PC-9 (cell line): ENCODE measurements around the gene GMIP. TPM values are rescaled to one million over a fixed set of nuclear protein-coding genes. Genes with fewer than 3 reads are reported as not detected.
A peak's percentile ranks its signal among the peaks of the same experiment; 100 is the strongest.

Experiments
- BruUV-seq: library from RNA; stranded (reverse); fragments of 400-500 nt; replicated peaks from 2 replicates; lab custom pipeline; 2021; lab: Mats Ljungman, UMichigan
- CTCF ChIA-PET: fragments of 300-600 bp; sonication (Branson Sonifier 250); formaldehyde crosslinking; loops from one replicate; lab custom pipeline; 2022; ENCODE audit warnings: antibody characterized with exemption; lab: Charles Lee
- POLR2A ChIA-PET: fragments of 300-600 bp; sonication (Branson Sonifier 250); formaldehyde crosslinking; loops from one replicate; lab custom pipeline; 2022; ENCODE audit warnings: antibody characterized with exemption; ENCODE audit not compliant: unreplicated experiment; lab: Charles Lee
- DNase-seq, 2 experiments: peaks; one replicate each; pipeline versions ENCODE4 v3.0.0 to v3.0.0-alpha.2; 2015 to 2022; ENCODE audit warnings: mixed read lengths in 1 of 2
- H2AFZ ChIP-seq: fragments of 200-600 bp; sonication (generic); 2 replicates; pipeline ENCODE4 v1.8.1; 2017; ENCODE audit warnings: antibody characterized with exemption
- H3F3A ChIP-seq: fragments of 200-600 bp; sonication (generic); 2 replicates; pipeline ENCODE4 v1.8.1; 2017; ENCODE audit warnings: antibody characterized with exemption, mild to moderate bottlenecking, low read depth; ENCODE audit not compliant: insufficient read depth
- H3K27ac ChIP-seq: fragments of 200-600 bp; sonication (generic); 2 replicates; pipeline ENCODE4 v1.6.1; 2016; ENCODE audit warnings: mixed run types
- H3K27me3 ChIP-seq: fragments of 200-600 bp; sonication (generic); 2 replicates; pipeline ENCODE4 v1.6.1; 2016; ENCODE audit warnings: low read depth, mixed run types; ENCODE audit not compliant: insufficient read depth
- H3K36me3 ChIP-seq: fragments of 200-600 bp; sonication (generic); 2 replicates; pipeline ENCODE4 v1.6.1; 2016; ENCODE audit warnings: low read depth, mixed run types
- H3K4me1 ChIP-seq: fragments of 200-600 bp; sonication (generic); replicated peaks from 2 replicates; pipeline ENCODE4 v1.6.1; 2016; ENCODE audit warnings: mixed run types; ENCODE audit not compliant: insufficient read depth
- H3K4me2 ChIP-seq: fragments of 200-600 bp; sonication (generic); 2 replicates; pipeline ENCODE4 v1.6.1; 2017; ENCODE audit warnings: mixed run types
- H3K4me3 ChIP-seq: fragments of 200-600 bp; sonication (generic); 2 replicates; pipeline ENCODE4 v1.6.1; 2016; ENCODE audit warnings: mixed run types
- H3K79me2 ChIP-seq: fragments of 200-600 bp; sonication (generic); 2 replicates; pipeline ENCODE4 v1.6.1; 2017; ENCODE audit warnings: low read depth, mixed run types
- H3K9me2 ChIP-seq: fragments of 200-600 bp; sonication (generic); 2 replicates; pipeline ENCODE4 v1.8.1; 2017; ENCODE audit warnings: mild to moderate bottlenecking; ENCODE audit not compliant: insufficient read depth
- H3K9me3 ChIP-seq: fragments of 200-600 bp; sonication (generic); 2 replicates; pipeline ENCODE4 v1.8.1; 2016; ENCODE audit warnings: low read depth; ENCODE audit not compliant: insufficient read depth
- H4K20me1 ChIP-seq: fragments of 200-600 bp; sonication (generic); 2 replicates; pipeline ENCODE4 v1.8.1; 2017; ENCODE audit not compliant: insufficient read depth
- EZH2 ChIP-seq: fragments of 200-600 bp; sonication (generic); IDR thresholded peaks from 2 replicates; pipeline ENCODE4 v1.8.0; 2017; ENCODE audit warnings: antibody characterized with exemption, low read depth
- intact Hi-C: fragments of 100-400 bp; cut with micrococcal nuclease; formaldehyde crosslinking; loops from one replicate; pipeline ENCODE4 v1.10.0; 2022; ENCODE audit not compliant: unreplicated experiment
- total RNA-seq: library from RNA; stranded (reverse); gene quantifications from 2 replicates; pipeline ENCODE4 v1.2.3, GENCODE V29; 2021
- TF ChIP-seq, protein P1 (sequence below): fragments of 200-600 bp; sonication (generic); conservative IDR thresholded peaks from 2 replicates; pipeline ENCODE4 v1.6.1; 2017; ENCODE audit warnings: mixed run types, antibody characterized with exemption, mild to moderate bottlenecking, moderate library complexity

Gene GMIP
- total RNA-seq, 1 experiment from 2014 or later: 15.4 TPM

DNA sequence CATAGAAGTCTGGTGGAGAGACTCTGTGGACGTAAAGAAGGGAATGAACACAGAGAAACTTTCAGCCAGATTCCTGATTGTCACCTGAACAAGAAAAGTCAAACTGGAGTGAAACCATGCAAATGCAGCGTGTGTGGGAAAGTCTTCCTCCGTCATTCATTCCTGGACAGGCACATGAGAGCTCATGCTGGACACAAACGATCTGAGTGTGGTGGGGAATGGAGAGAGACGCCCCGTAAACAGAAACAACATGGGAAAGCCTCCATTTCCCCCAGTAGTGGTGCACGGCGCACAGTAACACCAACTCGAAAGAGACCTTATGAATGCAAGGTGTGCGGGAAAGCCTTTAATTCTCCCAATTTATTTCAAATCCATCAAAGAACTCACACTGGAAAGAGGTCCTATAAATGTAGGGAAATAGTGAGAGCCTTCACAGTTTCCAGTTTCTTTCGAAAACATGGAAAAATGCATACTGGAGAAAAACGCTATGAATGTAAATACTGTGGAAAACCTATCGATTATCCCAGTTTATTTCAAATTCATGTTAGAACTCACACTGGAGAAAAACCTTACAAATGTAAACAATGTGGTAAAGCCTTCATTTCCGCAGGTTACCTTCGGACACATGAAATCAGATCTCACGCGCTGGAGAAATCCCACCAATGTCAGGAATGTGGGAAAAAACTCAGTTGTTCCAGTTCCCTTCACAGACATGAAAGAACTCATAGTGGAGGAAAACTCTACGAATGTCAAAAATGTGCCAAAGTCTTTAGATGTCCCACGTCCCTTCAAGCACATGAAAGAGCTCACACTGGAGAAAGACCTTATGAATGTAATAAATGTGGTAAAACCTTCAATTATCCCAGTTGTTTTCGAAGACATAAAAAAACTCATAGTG, 36.0 kb upstream of the GMIP start:
- Histone ChIP-seq H3K4me2 (no peak overlapping the region), H3K9me3 (peaks cover 54% of the 10 kb centered on the region), H3K4me1 (no peaks in the 10 kb centered on the region), H3K9me2 (no peaks in the 10 kb centered on the region), H3K27me3 (no peaks in the 10 kb centered on the region), H3K4me3 (0 out of 2 replicates have a peak overlapping the region, but pooled peaks have one; percentile 12), H3K79me2 (no peaks in the 10 kb centered on the region), H3K27ac (no peak overlapping the region), H3K36me3 (peaks cover 50% of the 10 kb centered on the region), H4K20me1 (no peaks in the 10 kb centered on the region), H2AFZ (no peak overlapping the region), H3F3A (no peaks in the 10 kb centered on the region)
- TF ChIP-seq, protein P1, sequence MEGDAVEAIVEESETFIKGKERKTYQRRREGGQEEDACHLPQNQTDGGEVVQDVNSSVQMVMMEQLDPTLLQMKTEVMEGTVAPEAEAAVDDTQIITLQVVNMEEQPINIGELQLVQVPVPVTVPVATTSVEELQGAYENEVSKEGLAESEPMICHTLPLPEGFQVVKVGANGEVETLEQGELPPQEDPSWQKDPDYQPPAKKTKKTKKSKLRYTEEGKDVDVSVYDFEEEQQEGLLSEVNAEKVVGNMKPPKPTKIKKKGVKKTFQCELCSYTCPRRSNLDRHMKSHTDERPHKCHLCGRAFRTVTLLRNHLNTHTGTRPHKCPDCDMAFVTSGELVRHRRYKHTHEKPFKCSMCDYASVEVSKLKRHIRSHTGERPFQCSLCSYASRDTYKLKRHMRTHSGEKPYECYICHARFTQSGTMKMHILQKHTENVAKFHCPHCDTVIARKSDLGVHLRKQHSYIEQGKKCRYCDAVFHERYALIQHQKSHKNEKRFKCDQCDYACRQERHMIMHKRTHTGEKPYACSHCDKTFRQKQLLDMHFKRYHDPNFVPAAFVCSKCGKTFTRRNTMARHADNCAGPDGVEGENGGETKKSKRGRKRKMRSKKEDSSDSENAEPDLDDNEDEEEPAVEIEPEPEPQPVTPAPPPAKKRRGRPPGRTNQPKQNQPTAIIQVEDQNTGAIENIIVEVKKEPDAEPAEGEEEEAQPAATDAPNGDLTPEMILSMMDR: no peak
- TF ChIP-seq EZH2: no peak
- intact Hi-C loops: no loop called here
- ChIA-PET POLR2A (no interaction called here), CTCF (no interaction called here)
- BruUV-seq: no TSS peak
- DNase-seq: no peak

DNA sequence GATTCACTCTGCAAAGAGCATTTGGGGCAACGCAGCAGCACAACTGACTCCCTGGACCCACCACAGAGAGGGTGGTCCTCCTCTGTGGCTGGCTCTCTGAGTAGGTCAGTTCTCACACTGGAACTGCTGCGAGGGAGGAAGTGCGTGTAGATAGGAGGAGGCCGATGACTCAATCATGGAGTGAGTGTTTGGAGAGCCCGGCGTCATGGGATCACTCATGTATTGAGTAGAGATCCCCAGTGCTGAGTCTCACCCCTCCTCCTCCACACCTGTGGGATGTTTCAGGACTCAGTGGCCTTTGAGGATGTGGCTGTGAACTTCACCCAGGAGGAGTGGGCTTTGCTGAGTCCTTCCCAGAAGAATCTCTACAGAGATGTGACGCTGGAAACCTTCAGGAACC, 34.1 kb upstream of the GMIP start:
- H3F3A ChIP-seq: no peaks in the 10 kb centered on the region
- H2AFZ ChIP-seq: no peak overlapping the region
- no TSS peak for BruUV-seq
- no peak for DNase-seq
- H3K9me3 ChIP-seq: peaks cover 56% of the 10 kb centered on the region
- H3K27me3 ChIP-seq: no peaks in the 10 kb centered on the region
- no peaks in the 10 kb centered on the region for H3K79me2 ChIP-seq
- no peaks in the 10 kb centered on the region for H3K4me1 ChIP-seq
- H3K9me2 ChIP-seq: no peaks in the 10 kb centered on the region
- POLR2A ChIA-PET: no interaction called here
- H3K4me3 ChIP-seq: no peak overlapping the region
- peaks cover 54% of the 10 kb centered on the region for H3K36me3 ChIP-seq
- H3K27ac ChIP-seq: no peak overlapping the region
- CTCF ChIA-PET: no interaction called here
- intact Hi-C loops: no loop called here
- H4K20me1 ChIP-seq: no peaks in the 10 kb centered on the region
- H3K4me2 ChIP-seq: no peak overlapping the region
- TF ChIP-seq EZH2: no peak
- TF ChIP-seq, protein P1: no peak

DNA sequence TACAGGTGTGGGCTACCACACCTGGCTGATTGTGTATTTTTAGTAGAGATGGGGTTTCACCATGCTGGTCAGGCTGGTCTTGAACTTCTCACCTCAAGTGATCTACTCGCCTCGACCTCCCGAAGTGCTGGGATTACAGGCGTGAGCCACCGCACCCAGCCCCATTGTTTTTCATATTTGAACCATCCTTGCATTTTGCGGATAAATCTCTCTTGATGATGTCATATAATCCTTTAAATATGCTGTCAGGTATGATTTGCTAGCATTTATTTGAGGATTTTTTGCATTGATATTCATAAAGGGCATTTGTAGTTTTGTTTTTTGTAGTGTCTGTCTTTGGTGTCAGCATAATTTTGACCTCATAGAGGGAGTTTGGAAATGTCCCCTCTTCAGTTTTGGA, 30.9 kb upstream of the GMIP start:
- H3K9me2 ChIP-seq: no peaks in the 10 kb centered on the region
- peaks cover 20% of the 10 kb centered on the region for H3K79me2 ChIP-seq
- no peaks in the 10 kb centered on the region for H3K27me3 ChIP-seq
- H3F3A ChIP-seq: no peaks in the 10 kb centered on the region
- no peaks in the 10 kb centered on the region for H4K20me1 ChIP-seq
- H2AFZ ChIP-seq: no peak overlapping the region
- intact Hi-C loops: no loop called here
- TF ChIP-seq EZH2: no peak
- TF ChIP-seq, protein P1: no peak
- H3K27ac ChIP-seq: no peak overlapping the region
- peaks cover 9% of the 10 kb centered on the region; the same call in 1 of the 2 replicates for H3K4me1 ChIP-seq
- BruUV-seq: no TSS peak
- no peak overlapping the region for H3K4me3 ChIP-seq
- POLR2A ChIA-PET: no interaction called here
- peaks cover 41% of the 10 kb centered on the region for H3K9me3 ChIP-seq
- H3K4me2 ChIP-seq: no peak overlapping the region
- H3K36me3 ChIP-seq: peaks cover 41% of the 10 kb centered on the region
- DNase-seq: no peak
- CTCF ChIA-PET: no interaction called here
